Measurements from ENCODE around the gene HIBADH.

- TF ChIP-seq GABPB1 (CRISPR knock-in tag; IDR thresholded peaks at IDR 0.05) = no peak
- TF ChIP-seq EZH2 (IDR thresholded peaks at IDR 0.05; ENCODE audit: borderline replicate concordance, low read depth, low read length) = no peak
- no peak for TF ChIP-seq TCF7 (IDR thresholded peaks at IDR 0.05; ENCODE audit: borderline replicate concordance)
- no peak for TF ChIP-seq ZSCAN29 (IDR thresholded peaks at IDR 0.05)
- no peak for TF ChIP-seq CHD2 (IDR thresholded peaks at IDR 0.05; ENCODE audit: low read depth, low read length)
These were observed 31.3 kb downstream of the HIBADH start for GRCh38 chr7:27631391-27631790.
